Aorta (tissue), 5 donors: ENCODE results near the gene PDCL2. TPM values are rescaled to one million over a fixed set of nuclear protein-coding genes. Genes with fewer than 3 reads are reported as not detected.
"Not testable (repeated sequence)": the region's sequence is repeated elsewhere in the genome, so short reads cannot be mapped to it uniquely, and the experiment has no call there.

ENCODE experiments used
- ATAC-seq: fragments of 200-7000 bp; cut with Tn5 transposase; one replicate; pipeline ENCODE4 v1.9.1; 2022; ENCODE audit warnings: moderate library complexity; ENCODE audit not compliant: low FRiP score
- DNase-seq, 2 donors: peaks; one replicate each; pipeline ENCODE4 v3.0.0-alpha.2; 2020
- H3K27ac ChIP-seq, 2 donors: one replicate each; pipeline ENCODE4 v1.5.1; 2013; ENCODE audit warnings: low read length in 2 of 2, mild to moderate bottlenecking in 2 of 2, moderate library complexity in 2 of 2, control low read depth in 1 of 2, inconsistent platforms in 1 of 2, low read depth in 1 of 2
- H3K27me3 ChIP-seq, 2 donors: one replicate each; pipeline ENCODE4 v1.6.1; 2013; ENCODE audit warnings: control low read depth in 1 of 2, low read length in 1 of 2, mild to moderate bottlenecking in 1 of 2, moderate library complexity in 1 of 2; ENCODE audit not compliant: insufficient read depth in 2 of 2, control insufficient read depth in 1 of 2
- H3K36me3 ChIP-seq, 2 donors: one replicate each; pipeline ENCODE4 v1.6.1; 2013; ENCODE audit warnings: control low read depth in 1 of 2, low read length in 1 of 2, mild to moderate bottlenecking in 1 of 2; ENCODE audit not compliant: insufficient read depth in 2 of 2, control insufficient read depth in 1 of 2
- H3K4me1 ChIP-seq, 2 donors: one replicate each; pipeline ENCODE4 v1.6.1; 2013; ENCODE audit warnings: low read length in 2 of 2, control low read depth in 1 of 2, mild to moderate bottlenecking in 1 of 2, moderate library complexity in 1 of 2; ENCODE audit not compliant: insufficient read depth in 2 of 2, control insufficient read depth in 1 of 2
- H3K4me3 ChIP-seq, 2 donors: one replicate each; pipeline ENCODE4 v1.5.1; 2013; ENCODE audit warnings: low read length in 2 of 2, control low read depth in 1 of 2, mild to moderate bottlenecking in 1 of 2
- H3K9me3 ChIP-seq: one replicate; pipeline ENCODE4 v1.6.1; 2013; ENCODE audit warnings: mild to moderate bottlenecking, low read length; ENCODE audit not compliant: control insufficient read depth
- WGBS, 2 donors: extraction: QIAGEN DNeasy Blood & Tissue Kit; methylation state at CpG; one replicate each; pipeline ENCODE4 v1.1.7; 2013; 5-methylcytosine and 5-hydroxymethylcytosine counted together
- intact Hi-C, 2 donors: fragments of 100-400 bp; cut with DNase I; formaldehyde crosslinking; loops; one replicate each; pipeline versions ENCODE4 v1.14.2 to v1.15.0; 2022
- polyA plus RNA-seq, 2 donors: library from polyadenylated mRNA; stranded (reverse); fragments of 200-250 nt; gene quantifications; one replicate each; pipeline ENCODE4 v1.2.3, GENCODE V29; 2013
- total RNA-seq, 2 donors: library from RNA; stranded (reverse); fragmentation: NEBNext Ultra II Directional; extraction: Animal tissue kit (Norgen Biotek cat#: 25700); gene quantifications; one replicate each; pipeline ENCODE4 v1.2.1, GENCODE V29; 2021
- donor health status: healthy with polysubstance abuse.
- donor health status: Bipolar disorder and iron deficiency.
- donor health status: DM: no; HTN: no; CAD: no.
- donor health status: DM: no; HTN: no; CAD: no.
- donor health status: DM: yes; HTN: yes; CAD: no.

The PDCL2 gene
- total and polyA plus RNA-seq, 4 donors, result not detected

DNA sequence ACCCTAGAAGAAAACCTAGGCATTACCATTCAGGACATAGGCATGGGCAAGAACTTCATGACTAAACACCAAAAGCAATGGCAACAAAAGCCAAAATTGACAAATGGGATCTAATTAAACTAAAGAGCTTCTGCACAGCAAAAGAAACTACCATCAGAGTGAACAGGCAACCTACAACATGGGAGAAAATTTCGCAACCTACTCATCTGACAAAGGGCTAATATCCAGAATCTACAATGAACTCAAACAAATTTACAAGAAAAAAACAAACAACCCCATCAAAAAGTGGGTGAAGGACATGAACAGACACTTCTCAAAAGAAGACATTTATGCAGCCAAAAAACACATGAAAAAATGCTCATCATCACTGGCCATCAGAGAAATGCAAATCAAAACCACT is 32.0 kb upstream of the PDCL2 start:
- H3K4me1 ChIP-seq, ATAC-seq, H3K27ac ChIP-seq, DNase-seq, H3K9me3 ChIP-seq, H3K4me3 ChIP-seq, intact Hi-C loops, H3K36me3 ChIP-seq, H3K27me3 ChIP-seq: not testable (repeated sequence)
- 67 to 75% methylated on average over 1 of the region's 1 CpG for WGBS, 2 donors

- intact Hi-C loops, result no loop called here
- WGBS, 2 donors, result 88% methylated on average over 1 of the region's 1 CpG
- Histone ChIP-seq H3K27ac (no peak overlapping the region), H3K4me1 (no peaks in the 10 kb centered on the region), H3K9me3 (no peaks in the 10 kb centered on the region), H3K27me3 (no peaks in the 10 kb centered on the region), H3K36me3 (no peaks in the 10 kb centered on the region), H3K4me3 (no peak overlapping the region)
- DNase-seq (no peak), ATAC-seq (no peak)
Measured at GRCh38 chr4:55618546-55619143, 26.6 kb upstream of the PDCL2 start.

- intact Hi-C loops, result no loop called here
- no peaks in the 10 kb centered on the region for H3K27me3 ChIP-seq
- DNase-seq (no peak), ATAC-seq (no peak)
- H3K36me3 ChIP-seq, result no peaks in the 10 kb centered on the region
- H3K27ac ChIP-seq, result no peak overlapping the region
- no peaks in the 10 kb centered on the region for H3K4me1 ChIP-seq
- no peak overlapping the region for H3K4me3 ChIP-seq
- WGBS, 2 donors, result 88 to 89% methylated on average over 1 of the region's 1 CpG
- H3K9me3 ChIP-seq, result no peaks in the 10 kb centered on the region
Measured at GRCh38 chr4:55617587-55618197, 25.6 kb upstream of the PDCL2 start.

GRCh38 chr4:55615008-55615407 is 23.0 kb upstream of the PDCL2 start:
- DNase-seq (no peak), ATAC-seq (no peak)
- Histone ChIP-seq H3K27ac (no peak overlapping the region), H3K4me3 (no peak overlapping the region), H3K36me3 (no peaks in the 10 kb centered on the region), H3K27me3 (no peaks in the 10 kb centered on the region), H3K4me1 (no peaks in the 10 kb centered on the region), H3K9me3 (no peaks in the 10 kb centered on the region)
- 86 to 97% methylated on average over 3 of the region's 3 CpGs for WGBS, 2 donors
- intact Hi-C loops, result no loop called here

DNA sequence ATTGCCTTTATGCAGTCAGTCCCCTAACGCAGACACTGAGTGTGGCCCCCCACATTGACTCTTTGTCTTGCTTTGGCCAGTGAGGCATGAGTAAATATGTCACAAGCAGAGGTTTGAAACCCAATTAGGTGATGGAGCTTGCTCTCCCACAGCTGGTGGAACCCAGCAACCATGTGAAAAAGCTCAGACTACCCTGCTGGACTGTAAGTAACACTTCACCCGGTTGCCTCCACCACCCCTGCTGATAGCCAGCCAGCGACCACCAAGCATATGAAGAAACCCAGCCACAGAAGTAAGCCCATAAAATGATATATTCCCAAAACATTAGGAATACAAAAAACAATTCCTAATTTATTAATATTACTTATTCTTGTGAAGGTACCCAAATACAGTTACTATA is 21.6 kb upstream of the PDCL2 start:
- no peaks in the 10 kb centered on the region for H3K36me3 ChIP-seq
- ATAC-seq, result no peak
- WGBS, 2 donors, result 77 to 96% methylated on average over 3 of the region's 3 CpGs
- no peaks in the 10 kb centered on the region for H3K4me1 ChIP-seq
- intact Hi-C loops, result no loop called here
- DNase-seq, result no peak
- no peak overlapping the region for H3K4me3 ChIP-seq
- H3K27me3 ChIP-seq, result no peaks in the 10 kb centered on the region
- H3K27ac ChIP-seq, result no peak overlapping the region
- no peaks in the 10 kb centered on the region for H3K9me3 ChIP-seq

- H3K9me3 ChIP-seq, result no peaks in the 10 kb centered on the region
- H3K4me3 ChIP-seq, result no peak overlapping the region
- H3K4me1 ChIP-seq, result no peaks in the 10 kb centered on the region
- intact Hi-C loops, result no loop called here
- no peak overlapping the region for H3K27ac ChIP-seq
- H3K36me3 ChIP-seq, result no peaks in the 10 kb centered on the region
- H3K27me3 ChIP-seq, result no peaks in the 10 kb centered on the region
- no peak for ATAC-seq
- no peak for DNase-seq
- 72 to 77% methylated on average over 3 of the region's 3 CpGs for WGBS, 2 donors
Measured at GRCh38 chr4:55612341-55612740, 20.3 kb upstream of the PDCL2 start.

GRCh38 chr4:55611358-55612059 is 19.5 kb upstream of the PDCL2 start:
- Histone ChIP-seq H3K9me3 (no peaks in the 10 kb centered on the region), H3K4me3 (no peak overlapping the region), H3K36me3 (no peaks in the 10 kb centered on the region), H3K27me3 (no peaks in the 10 kb centered on the region), H3K4me1 (no peaks in the 10 kb centered on the region), H3K27ac (no peak overlapping the region)
- no peak for ATAC-seq
- DNase-seq, result no peak
- intact Hi-C loops, result no loop called here
- WGBS, 2 donors, result 96 to 99% methylated on average over 3 of the region's 3 CpGs

DNA sequence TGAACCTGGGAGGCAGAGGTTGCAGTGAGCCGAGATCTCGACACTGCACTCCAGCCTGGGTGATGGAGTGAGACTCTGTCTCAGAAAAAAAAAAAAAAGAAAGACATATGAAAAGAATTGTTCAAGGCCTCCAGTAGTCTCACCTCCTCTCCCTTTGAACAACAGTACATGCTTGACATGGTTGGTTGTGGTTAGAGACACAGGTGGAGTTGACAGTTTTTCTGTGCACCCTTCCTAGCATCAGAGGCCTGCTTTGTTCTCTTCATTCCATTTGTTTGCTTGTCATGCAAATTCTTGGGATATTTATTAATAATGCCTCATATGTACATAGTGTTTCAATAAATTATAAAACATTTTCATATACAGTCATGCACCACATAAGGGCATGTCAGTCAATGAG is 18.3 kb upstream of the PDCL2 start:
- Histone ChIP-seq H3K36me3 (no peaks in the 10 kb centered on the region), H3K27me3 (no peaks in the 10 kb centered on the region), H3K4me1 (no peaks in the 10 kb centered on the region), H3K4me3 (no peak overlapping the region), H3K9me3 (no peaks in the 10 kb centered on the region), H3K27ac (no peak overlapping the region)
- intact Hi-C loops, result no loop called here
- ATAC-seq (no peak), DNase-seq (no peak)
- 100% methylated on average over 2 of the region's 2 CpGs for WGBS, 2 donors

DNA sequence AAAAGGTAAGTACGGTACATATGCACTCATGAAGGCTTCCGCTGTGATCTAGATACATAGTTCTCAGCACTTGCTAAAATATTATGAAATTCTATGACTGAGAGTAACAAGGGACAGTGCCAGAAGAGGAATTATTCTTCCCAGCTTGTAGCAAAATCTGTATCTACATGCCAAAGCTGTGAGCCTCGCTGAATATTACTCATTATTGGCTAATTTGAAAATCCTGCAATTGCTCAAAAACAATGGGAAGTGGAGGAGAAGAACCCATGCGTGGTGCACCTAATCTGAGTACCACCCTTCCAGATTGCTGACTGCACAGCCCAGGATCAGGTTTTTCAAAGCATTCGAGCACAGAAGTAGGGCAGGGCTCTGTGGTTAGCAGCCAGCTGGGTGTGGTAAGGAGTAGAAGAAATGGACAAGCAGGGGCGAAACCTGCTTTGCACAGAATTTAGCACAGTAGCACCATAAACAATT is 17.4 kb upstream of the PDCL2 start:
- Histone ChIP-seq H3K36me3 (no peaks in the 10 kb centered on the region), H3K27ac (no peak overlapping the region), H3K4me3 (no peak overlapping the region), H3K4me1 (no peaks in the 10 kb centered on the region), H3K9me3 (no peaks in the 10 kb centered on the region), H3K27me3 (no peaks in the 10 kb centered on the region)
- no peak for DNase-seq
- intact Hi-C loops, result no loop called here
- ATAC-seq, result no peak
- 67 to 77% methylated on average over 6 of the region's 6 CpGs for WGBS, 2 donors
